ENCODE results near the gene TBC1D21. TPM values are rescaled to one million over a fixed set of nuclear protein-coding genes. Genes with fewer than 3 reads are reported as not detected.

The TBC1D21 gene
- polyA plus RNA-seq, result not detected

- peaks cover 4 to 11% (median 6%) of the 10 kb centered on the region in 3 donors for H3K27me3 Mint-ChIP-seq (ENCODE audit: low read depth in 3 of 3)
- H3K36me3 Mint-ChIP-seq, result no peaks in the 10 kb centered on the region
- H3K9me3 Mint-ChIP-seq, result peaks cover 0 to 1% (median 0%) of the 10 kb centered on the region in 6 donors
- H3K27ac Mint-ChIP-seq, result no peak within 1 kb of the TSS
- DNase-seq, result no peak
- no peak within 1 kb of the TSS for H3K4me3 Mint-ChIP-seq
- no peaks in the 10 kb centered on the region for H3K4me1 Mint-ChIP-seq
These were observed at the start of gene TBC1D21 for GRCh38 chr15:73873456-73873855. Gene TBC1D21, plus strand, starts transcription at chr15:73873564. Its CDS starts 146 bp downstream, at chr15:73873710.

- no peaks in the 10 kb centered on the region for H3K4me1 Mint-ChIP-seq
- peaks cover 2 to 3% (median 3%) of the 10 kb centered on the region in 3 donors for H3K27me3 Mint-ChIP-seq (ENCODE audit: low read depth in 3 of 3)
These were observed 46.6 kb upstream of the TBC1D21 start for GRCh38 chr15:73826711-73827251.

GRCh38 chr15:73829523-73829922, 43.8 kb upstream of the TBC1D21 start:
- H3K36me3 Mint-ChIP-seq, result no peaks in the 10 kb centered on the region
- no peaks in the 10 kb centered on the region for H3K4me1 Mint-ChIP-seq
- DNase-seq, result no peak
- peaks cover 6 to 9% (median 7%) of the 10 kb centered on the region in 3 donors for H3K27me3 Mint-ChIP-seq (ENCODE audit: low read depth in 3 of 3)
- H3K4me3 Mint-ChIP-seq, result no peak overlapping the region
- H3K27ac Mint-ChIP-seq, result no peak overlapping the region
- no peaks in the 10 kb centered on the region for H3K9me3 Mint-ChIP-seq

More at GRCh38 chr15:73826711-73827251, 46.6 kb upstream of the TBC1D21 start:
- Mint-ChIP-seq H3K4me3 (no peak overlapping the region), H3K27ac (no peak overlapping the region), H3K36me3 (no peaks in the 10 kb centered on the region), H3K9me3 (no peaks in the 10 kb centered on the region)
- DNase-seq, result no peak

GRCh38 chr15:73832657-73833056, 40.7 kb upstream of the TBC1D21 start:
- no peak for DNase-seq
- Mint-ChIP-seq H3K4me1 (no peaks in the 10 kb centered on the region), H3K4me3 (no peak overlapping the region), H3K9me3 (no peaks in the 10 kb centered on the region), H3K27me3 (ENCODE audit: low read depth in 3 of 3) (peaks cover 4 to 8% (median 6%) of the 10 kb centered on the region in 3 donors), H3K27ac (no peak overlapping the region), H3K36me3 (no peaks in the 10 kb centered on the region)

- Mint-ChIP-seq H3K9me3 (no peaks in the 10 kb centered on the region), H3K4me1 (no peaks in the 10 kb centered on the region), H3K27ac (no peak overlapping the region), H3K36me3 (no peaks in the 10 kb centered on the region), H3K4me3 (no peak overlapping the region), H3K27me3 (ENCODE audit: low read depth in 3 of 3) (peaks cover 4 to 15% (median 10%) of the 10 kb centered on the region in 3 donors)
- no peak for DNase-seq
These were observed 36.5 kb upstream of the TBC1D21 start for GRCh38 chr15:73836845-73837244.

- no peak for DNase-seq
- Mint-ChIP-seq H3K27ac (no peak overlapping the region), H3K4me3 (no peak overlapping the region), H3K9me3 (no peaks in the 10 kb centered on the region), H3K36me3 (no peaks in the 10 kb centered on the region), H3K27me3 (ENCODE audit: low read depth in 3 of 3) (peaks cover 0 to 14% (median 4%) of the 10 kb centered on the region in 3 donors), H3K4me1 (no peaks in the 10 kb centered on the region)
These were observed 34.4 kb upstream of the TBC1D21 start for GRCh38 chr15:73838831-73839426.

- Mint-ChIP-seq H3K36me3 (no peaks in the 10 kb centered on the region), H3K27me3 (ENCODE audit: low read depth in 3 of 3) (peaks cover 0 to 14% (median 4%) of the 10 kb centered on the region in 3 donors), H3K9me3 (no peaks in the 10 kb centered on the region), H3K27ac (no peak overlapping the region), H3K4me3 (no peak overlapping the region), H3K4me1 (no peaks in the 10 kb centered on the region)
- DNase-seq, result no peak
These were observed 33.5 kb upstream of the TBC1D21 start for GRCh38 chr15:73839699-73840377.

GRCh38 chr15:73840771-73841170, 32.6 kb upstream of the TBC1D21 start:
- Mint-ChIP-seq H3K4me1 (no peaks in the 10 kb centered on the region), H3K27me3 (ENCODE audit: low read depth in 3 of 3) (peaks cover 0 to 12% (median 4%) of the 10 kb centered on the region in 3 donors), H3K9me3 (no peaks in the 10 kb centered on the region), H3K36me3 (no peaks in the 10 kb centered on the region), H3K27ac (no peak overlapping the region), H3K4me3 (no peak overlapping the region)
- DNase-seq, result no peak

- no peaks in the 10 kb centered on the region for H3K9me3 Mint-ChIP-seq
- H3K27ac Mint-ChIP-seq, result no peak overlapping the region
- H3K4me3 Mint-ChIP-seq, result no peak overlapping the region
- no peaks in the 10 kb centered on the region for H3K4me1 Mint-ChIP-seq
- no peaks in the 10 kb centered on the region for H3K36me3 Mint-ChIP-seq
- no peak for DNase-seq
- H3K27me3 Mint-ChIP-seq (ENCODE audit: low read depth in 3 of 3), result peaks cover 3 to 12% (median 5%) of the 10 kb centered on the region in 3 donors
These were observed 31.3 kb upstream of the TBC1D21 start for GRCh38 chr15:73841756-73842725.

- no peak for DNase-seq
- H3K4me3 Mint-ChIP-seq, result no peak overlapping the region
- no peaks in the 10 kb centered on the region for H3K4me1 Mint-ChIP-seq
- no peak overlapping the region for H3K27ac Mint-ChIP-seq
- no peaks in the 10 kb centered on the region for H3K36me3 Mint-ChIP-seq
- H3K9me3 Mint-ChIP-seq, result no peaks in the 10 kb centered on the region
- H3K27me3 Mint-ChIP-seq (ENCODE audit: low read depth in 3 of 3), result peaks cover 3 to 15% (median 11%) of the 10 kb centered on the region in 3 donors
These were observed 29.6 kb upstream of the TBC1D21 start for GRCh38 chr15:73843787-73844186.

- Mint-ChIP-seq H3K27me3 (ENCODE audit: low read depth in 3 of 3) (peaks cover 3 to 15% (median 11%) of the 10 kb centered on the region in 3 donors), H3K9me3 (no peaks in the 10 kb centered on the region), H3K4me3 (no peak overlapping the region), H3K36me3 (no peaks in the 10 kb centered on the region), H3K27ac (no peak overlapping the region), H3K4me1 (no peaks in the 10 kb centered on the region)
- DNase-seq, result no peak
These were observed 29.0 kb upstream of the TBC1D21 start for GRCh38 chr15:73844356-73844755.

GRCh38 chr15:73845507-73845906, 27.9 kb upstream of the TBC1D21 start:
- Mint-ChIP-seq H3K27ac (no peak overlapping the region), H3K9me3 (no peaks in the 10 kb centered on the region), H3K27me3 (ENCODE audit: low read depth in 3 of 3) (peaks cover 3 to 10% (median 9%) of the 10 kb centered on the region in 3 donors), H3K4me3 (no peak overlapping the region), H3K4me1 (no peaks in the 10 kb centered on the region), H3K36me3 (no peaks in the 10 kb centered on the region)
- no peak for DNase-seq

- Mint-ChIP-seq H3K27ac (no peak overlapping the region), H3K9me3 (no peaks in the 10 kb centered on the region), H3K4me1 (no peaks in the 10 kb centered on the region), H3K27me3 (ENCODE audit: low read depth in 3 of 3) (peaks cover 3 to 8% (median 7%) of the 10 kb centered on the region in 3 donors), H3K4me3 (no peak overlapping the region), H3K36me3 (no peaks in the 10 kb centered on the region)
- no peak for DNase-seq
These were observed 27.5 kb upstream of the TBC1D21 start for GRCh38 chr15:73845907-73846306.

Measured in immature natural killer cell (primary cell).